HepG2 (cell line): ENCODE measurements around the gene TRIM54. TPM values are rescaled to one million over a fixed set of nuclear protein-coding genes. Genes with fewer than 3 reads are reported as not detected.

Experiments used
- ARID4A ChIP-seq: sonication (generic); formaldehyde crosslinking; IDR thresholded peaks from 2 replicates; pipeline ENCODE4 v1.5.0; 2020; ENCODE audit warnings: mild to moderate bottlenecking, missing genetic modification reagents, borderline replicate concordance
- BORCS8-MEF2B ChIP-seq: sonication (generic); formaldehyde crosslinking; IDR thresholded peaks from 2 replicates; pipeline ENCODE4 v1.8.0; 2022; ENCODE audit warnings: mild to moderate bottlenecking, missing genetic modification reagents
- DPF2 ChIP-seq: sonication (generic); formaldehyde crosslinking; IDR thresholded peaks from 2 replicates; pipeline ENCODE4 v1.4.0; 2020; ENCODE audit warnings: mild to moderate bottlenecking, low read depth, missing genetic modification reagents, borderline replicate concordance
- FOXP1 ChIP-seq, 2 experiments: fragments of 450-650 bp in 1 of 2; IDR thresholded peaks; 2 replicates each; pipeline ENCODE4 v1.6.1; 2017 to 2018; ENCODE audit warnings: antibody characterized with exemption in 1 of 2
- MED13 ChIP-seq: sonication (generic); formaldehyde crosslinking; IDR thresholded peaks from 2 replicates; pipeline ENCODE4 v1.5.0; 2020; ENCODE audit warnings: missing genetic modification reagents
- MED8 ChIP-seq: sonication (generic); formaldehyde crosslinking; IDR thresholded peaks from 2 replicates; pipeline ENCODE4 v1.8.1; 2023; ENCODE audit warnings: mild to moderate bottlenecking, missing genetic modification reagents; ENCODE audit not compliant: insufficient replicate concordance
- MIER2 ChIP-seq: IDR thresholded peaks from 2 replicates; pipeline ENCODE4 v1.6.1; 2016; ENCODE audit warnings: missing biosample characterization, missing genetic modification reagents
- NCOR1 ChIP-seq: fragments of 200-600 bp; sonication (generic); IDR thresholded peaks from 2 replicates; pipeline ENCODE4 v1.7.0; 2017; ENCODE audit warnings: antibody characterized with exemption, low read length, borderline replicate concordance
- POLR2AphosphoS2 ChIP-seq: IDR thresholded peaks from 2 replicates; pipeline ENCODE4 v1.6.1; 2011; ENCODE audit warnings: low read depth, low read length, improper control_type of control experiment
- RCOR2 ChIP-seq: IDR thresholded peaks from 2 replicates; pipeline ENCODE4 v1.6.1; 2016; ENCODE audit warnings: missing biosample characterization, missing genetic modification reagents
- SIN3A ChIP-seq: IDR thresholded peaks from 2 replicates; pipeline ENCODE4 v1.6.1; 2011; ENCODE audit warnings: low read depth, mild to moderate bottlenecking, control low read depth, low read length, borderline replicate concordance
- SMAD9 ChIP-seq: sonication (generic); formaldehyde crosslinking; IDR thresholded peaks from 2 replicates; pipeline ENCODE4 v1.5.1; 2020; ENCODE audit warnings: mild to moderate bottlenecking, missing genetic modification reagents
- TOPORS ChIP-seq: sonication (generic); formaldehyde crosslinking; IDR thresholded peaks from 2 replicates; pipeline ENCODE4 v1.8.0; 2023; ENCODE audit warnings: mild to moderate bottlenecking, missing genetic modification reagents
- ZFYVE20 ChIP-seq: sonication (generic); formaldehyde crosslinking; IDR thresholded peaks from 2 replicates; pipeline ENCODE4 v1.8.0; 2023; ENCODE audit warnings: low read depth, mild to moderate bottlenecking, moderate library complexity, missing genetic modification reagents, borderline replicate concordance
- ZNF20 ChIP-seq: sonication (generic); formaldehyde crosslinking; IDR thresholded peaks from 2 replicates; pipeline ENCODE4 v1.4.0; 2020; ENCODE audit warnings: mild to moderate bottlenecking, moderate library complexity, missing genetic modification reagents
- ZNF263 ChIP-seq: sonication (generic); formaldehyde crosslinking; IDR thresholded peaks from 2 replicates; pipeline ENCODE4 v1.4.0; 2020; ENCODE audit warnings: missing genetic modification reagents
- ZNF619 ChIP-seq: sonication (generic); formaldehyde crosslinking; IDR thresholded peaks from 2 replicates; pipeline ENCODE4 v1.4.0; 2020; ENCODE audit warnings: mild to moderate bottlenecking, missing genetic modification reagents
- polyA plus RNA-seq, 8 experiments: library from polyadenylated mRNA; depleted of rRNA in 3 of 8; stranded (reverse) in 7 of 8; unstranded in 1 of 8; fragments of >200 nt; fragmentation: Illumina TruSeq in 4 of 8; extraction: Trizol in 4 of 8; gene quantifications; 2 replicates each; pipeline versions ENCODE4 v1.2.1 to v1.2.3, GENCODE V29; 2011 to 2016; ENCODE audit warnings: low read depth in 4 of 8, missing spikeins in 1 of 8, mixed read lengths in 1 of 8; ENCODE audit not compliant: insufficient read depth in 1 of 8
- total RNA-seq, 5 experiments: library from RNA; depleted of rRNA; stranded (reverse); fragments of >200 nt; fragmentation: Illumina TruSeq; extraction: Trizol; gene quantifications; 2 replicates each; pipeline ENCODE4 v1.2.3, GENCODE V29; 2016; ENCODE audit warnings: low read depth in 1 of 5
- TF ChIP-seq, protein P1 (sequence below): sonication (generic); formaldehyde crosslinking; IDR thresholded peaks from 2 replicates; pipeline ENCODE4 v1.5.1; 2020; ENCODE audit warnings: mild to moderate bottlenecking, missing genetic modification reagents, borderline replicate concordance

The TRIM54 gene
- total and polyA plus RNA-seq, 2 of the 13 experiments (the other 11 are each of a cell fraction or from before 2014, with no cell fraction given) = 0.07 to 0.13 TPM

DNA sequence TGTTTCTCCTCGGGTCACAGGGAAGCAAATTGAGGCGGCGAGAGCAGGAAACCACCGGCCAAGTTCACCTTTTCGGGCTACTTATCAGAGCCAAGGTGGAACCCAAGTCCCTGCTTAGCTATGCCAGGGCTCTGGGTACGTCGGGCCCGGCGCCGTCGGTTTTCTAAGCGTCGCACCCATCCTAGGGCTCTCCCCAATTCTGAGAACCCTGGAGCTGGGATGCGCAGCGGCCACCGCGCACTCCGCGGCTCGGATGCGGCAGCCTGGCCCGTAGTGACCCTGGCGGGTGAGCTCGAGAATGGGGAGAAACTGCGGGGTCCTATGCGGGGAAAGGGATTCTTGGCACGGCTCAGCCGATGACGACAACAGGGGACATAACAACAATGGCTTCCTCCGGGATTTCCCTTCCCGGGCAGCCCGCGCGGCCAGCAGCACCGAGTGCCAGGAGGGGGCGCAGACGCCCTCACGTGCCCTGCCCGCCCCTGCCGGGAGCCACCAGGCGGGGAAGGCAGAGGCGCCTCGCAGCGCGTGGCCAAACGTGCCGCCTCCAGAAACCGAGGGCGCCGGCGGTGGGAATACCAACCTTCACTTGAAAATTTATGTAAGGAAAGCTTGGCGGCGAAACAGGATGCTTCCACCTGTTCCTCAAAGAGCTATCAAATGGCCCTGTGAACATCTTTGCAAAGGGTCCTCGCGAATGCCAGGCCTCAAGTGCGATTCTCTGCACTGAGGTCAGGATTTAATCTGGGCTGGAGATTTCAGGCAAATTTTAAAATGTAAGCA, 17.3 kb upstream of the TRIM54 start (continued):
- TF ChIP-seq, protein P1, sequence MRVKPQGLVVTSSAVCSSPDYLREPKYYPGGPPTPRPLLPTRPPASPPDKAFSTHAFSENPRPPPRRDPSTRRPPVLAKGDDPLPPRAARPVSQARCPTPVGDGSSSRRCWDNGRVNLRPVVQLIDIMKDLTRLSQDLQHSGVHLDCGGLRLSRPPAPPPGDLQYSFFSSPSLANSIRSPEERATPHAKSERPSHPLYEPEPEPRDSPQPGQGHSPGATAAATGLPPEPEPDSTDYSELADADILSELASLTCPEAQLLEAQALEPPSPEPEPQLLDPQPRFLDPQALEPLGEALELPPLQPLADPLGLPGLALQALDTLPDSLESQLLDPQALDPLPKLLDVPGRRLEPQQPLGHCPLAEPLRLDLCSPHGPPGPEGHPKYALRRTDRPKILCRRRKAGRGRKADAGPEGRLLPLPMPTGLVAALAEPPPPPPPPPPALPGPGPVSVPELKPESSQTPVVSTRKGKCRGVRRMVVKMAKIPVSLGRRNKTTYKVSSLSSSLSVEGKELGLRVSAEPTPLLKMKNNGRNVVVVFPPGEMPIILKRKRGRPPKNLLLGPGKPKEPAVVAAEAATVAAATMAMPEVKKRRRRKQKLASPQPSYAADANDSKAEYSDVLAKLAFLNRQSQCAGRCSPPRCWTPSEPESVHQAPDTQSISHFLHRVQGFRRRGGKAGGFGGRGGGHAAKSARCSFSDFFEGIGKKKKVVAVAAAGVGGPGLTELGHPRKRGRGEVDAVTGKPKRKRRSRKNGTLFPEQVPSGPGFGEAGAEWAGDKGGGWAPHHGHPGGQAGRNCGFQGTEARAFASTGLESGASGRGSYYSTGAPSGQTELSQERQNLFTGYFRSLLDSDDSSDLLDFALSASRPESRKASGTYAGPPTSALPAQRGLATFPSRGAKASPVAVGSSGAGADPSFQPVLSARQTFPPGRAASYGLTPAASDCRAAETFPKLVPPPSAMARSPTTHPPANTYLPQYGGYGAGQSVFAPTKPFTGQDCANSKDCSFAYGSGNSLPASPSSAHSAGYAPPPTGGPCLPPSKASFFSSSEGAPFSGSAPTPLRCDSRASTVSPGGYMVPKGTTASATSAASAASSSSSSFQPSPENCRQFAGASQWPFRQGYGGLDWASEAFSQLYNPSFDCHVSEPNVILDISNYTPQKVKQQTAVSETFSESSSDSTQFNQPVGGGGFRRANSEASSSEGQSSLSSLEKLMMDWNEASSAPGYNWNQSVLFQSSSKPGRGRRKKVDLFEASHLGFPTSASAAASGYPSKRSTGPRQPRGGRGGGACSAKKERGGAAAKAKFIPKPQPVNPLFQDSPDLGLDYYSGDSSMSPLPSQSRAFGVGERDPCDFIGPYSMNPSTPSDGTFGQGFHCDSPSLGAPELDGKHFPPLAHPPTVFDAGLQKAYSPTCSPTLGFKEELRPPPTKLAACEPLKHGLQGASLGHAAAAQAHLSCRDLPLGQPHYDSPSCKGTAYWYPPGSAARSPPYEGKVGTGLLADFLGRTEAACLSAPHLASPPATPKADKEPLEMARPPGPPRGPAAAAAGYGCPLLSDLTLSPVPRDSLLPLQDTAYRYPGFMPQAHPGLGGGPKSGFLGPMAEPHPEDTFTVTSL (CRISPR knock-in tag) = no peak
- no peak for TF ChIP-seq FOXP1 (IDR thresholded peaks at IDR 0.05)
- peak; percentile 43; the same call in 1 of the 2 replicates for TF ChIP-seq FOXP1 (CRISPR knock-in tag; IDR thresholded peaks at IDR 0.05)
- 0 out of 2 replicates have a peak, but pooled peaks have one; percentile 35 for TF ChIP-seq MIER2 (CRISPR knock-in tag)
- no peak for TF ChIP-seq ZNF263
- TF ChIP-seq BORCS8-MEF2B = peak; percentile 80; the same call in 1 of the 2 replicates
- 0 out of 2 replicates have a peak, but pooled peaks have one; percentile 54 for TF ChIP-seq MED13 (CRISPR knock-in tag)
- no peak for TF ChIP-seq NCOR1
- no peak for TF ChIP-seq POLR2AphosphoS2
- TF ChIP-seq SMAD9 (CRISPR knock-in tag) = no peak
- TF ChIP-seq TOPORS = no peak
- TF ChIP-seq ZNF20 (CRISPR knock-in tag) = no peak
- TF ChIP-seq SIN3A = 0 out of 2 replicates have a peak, but pooled peaks have one; percentile 36
- TF ChIP-seq MED8 (CRISPR knock-in tag) = no peak
- TF ChIP-seq DPF2 (CRISPR knock-in tag) = no peak
- TF ChIP-seq ZNF619 (CRISPR knock-in tag) = no peak
- TF ChIP-seq ZFYVE20 = 0 out of 2 replicates have a peak, but pooled peaks have one; percentile 54
- peak; percentile 72; the same call in 1 of the 2 replicates for TF ChIP-seq ARID4A (CRISPR knock-in tag)
- TF ChIP-seq RCOR2 (CRISPR knock-in tag) = no peak
